ENCODE measurements around the gene ZNF592. TPM values are rescaled to one million over a fixed set of nuclear protein-coding genes. Genes with fewer than 3 reads are reported as not detected.

ZNF592 gene
- total RNA-seq, 1 experiment from 2014 or later = 34.6 TPM

- Histone ChIP-seq H3K56ac (ENCODE audit: insufficient read length, low read depth, low read length) (no peak overlapping the region), H3K23me2 (ENCODE audit: insufficient read length, low read depth, low read length, poor library complexity, severe bottlenecking) (no peaks in the 10 kb centered on the region), H4K91ac (ENCODE audit: insufficient read length, low read depth, low read length) (no peak overlapping the region), H3K18ac (ENCODE audit: insufficient read length, low read depth, low read length) (no peak overlapping the region), H2BK5ac (ENCODE audit: insufficient read length, low read length) (no peak overlapping the region), H2AK5ac (ENCODE audit: insufficient read length, low read length) (no peak overlapping the region), H3K27ac (ENCODE audit: insufficient read length, low read depth, low read length) (no peak overlapping the region), H2BK15ac (ENCODE audit: low read depth, low read length) (no peak overlapping the region), H3K14ac (ENCODE audit: insufficient read depth, low read length) (no peak overlapping the region), H3K4me2 (ENCODE audit: insufficient read depth, insufficient read length, low read length) (no peak overlapping the region), H3K27me3 (ENCODE audit: insufficient read depth, low read length) (no peaks in the 10 kb centered on the region), H4K8ac (replicated peaks; ENCODE audit: insufficient read length, low read depth, low read length) (no peak overlapping the region), H4K20me1 (ENCODE audit: control insufficient read depth, insufficient read depth, insufficient read length) (no peaks in the 10 kb centered on the region), H2AFZ (ENCODE audit: low read length) (no peak overlapping the region), H3K4me1 (ENCODE audit: insufficient read depth, low read length) (no peaks in the 10 kb centered on the region), H4K5ac (ENCODE audit: insufficient read length, low read depth, low read length) (no peak overlapping the region), H3T11ph (ENCODE audit: low read length) (no peak overlapping the region), H3K79me2 (ENCODE audit: insufficient read depth, low read length) (no peaks in the 10 kb centered on the region), H3K4ac (ENCODE audit: low read depth, low read length) (no peak overlapping the region), H3K9me3 (ENCODE audit: control insufficient read depth, low read depth, low read length) (no peaks in the 10 kb centered on the region), H3K9ac (ENCODE audit: extremely low read depth, insufficient read length, low read length) (no peak overlapping the region), H2BK120ac (ENCODE audit: low read depth, low read length, poor library complexity, severe bottlenecking) (no peak overlapping the region), H3K23ac (ENCODE audit: insufficient read length, low read depth, low read length) (no peak overlapping the region), H3K79me1 (ENCODE audit: insufficient read depth, low read depth, low read length, poor library complexity, severe bottlenecking) (peaks cover 3% of the 10 kb centered on the region), H2BK20ac (ENCODE audit: low read depth, low read length, poor library complexity, severe bottlenecking) (no peak overlapping the region), H2BK12ac (ENCODE audit: insufficient read length, low read depth, low read length) (no peak overlapping the region)
- no peak overlapping the region for H3K4me3 Mint-ChIP-seq
- H3K36me3 Mint-ChIP-seq (ENCODE audit: insufficient read depth in 1 of 3, low read depth in 3 of 3) = peaks cover 13 to 27% (median 18%) of the 10 kb centered on the region in 3 experiments
- no CpG with 5 or more reads among the region's 1 CpG for WGBS (ENCODE audit: extremely low coverage, insufficient read length, low lambda C conversion rate)
- H3K9me3 Mint-ChIP-seq = peaks cover 13 to 15% of the 10 kb centered on the region in 2 experiments
- no peak for DNase-seq
- peaks cover under 1 to 2% of the 10 kb centered on the region in 2 experiments; a peak in 2 of 4 replicates for H3K4me1 Mint-ChIP-seq
- H3K27ac Mint-ChIP-seq = no peak overlapping the region
- TF ChIP-seq CTCF (conservative IDR thresholded peaks at IDR 0.05) = no peak
- H3K27me3 Mint-ChIP-seq (ENCODE audit: low read depth) = no peaks in the 10 kb centered on the region
Observed at GRCh38 chr15:84846269-84846668, 97.9 kb downstream of the ZNF592 start.

Measured in H9 (cell line).